ENCODE results near the gene GDF2.

GDF2 gene

GRCh38 chr10:47279276-47279675 is 43.0 kb upstream of the GDF2 start:
- no peak for ATAC-seq (ENCODE audit: insufficient read depth, low read depth)
- TF ChIP-seq EZH2 (IDR thresholded peaks at IDR 0.05; ENCODE audit: borderline replicate concordance, low read depth, low read length, severe bottlenecking): no peak
- TF ChIP-seq CTCF (IDR thresholded peaks at IDR 0.05; ENCODE audit: borderline replicate concordance, extremely low read depth, low read length, poor library complexity, severe bottlenecking): no peak
- H3K36me3 ChIP-seq (ENCODE audit: insufficient read depth, low read length): no peaks in the 10 kb centered on the region

GRCh38 chr10:47282005-47282656 is 40.1 kb upstream of the GDF2 start:
- Histone ChIP-seq H3K9me3 (ENCODE audit: insufficient read depth, low read length, severe bottlenecking) (no peaks in the 10 kb centered on the region), H3K27me3 (ENCODE audit: insufficient read depth, low read length, poor library complexity) (no peaks in the 10 kb centered on the region), H3K27ac (ENCODE audit: low read length) (no peak overlapping the region), H3K4me1 (ENCODE audit: insufficient read depth, low read length) (peaks cover 42% of the 10 kb centered on the region), H3K9ac (ENCODE audit: low read depth, low read length) (no peak overlapping the region), H4K20me1 (ENCODE audit: insufficient read depth, low read length) (no peaks in the 10 kb centered on the region), H3K79me2 (ENCODE audit: insufficient read depth, low read length) (no peaks in the 10 kb centered on the region), H3K36me3 (ENCODE audit: insufficient read depth, low read length) (no peaks in the 10 kb centered on the region), H3K4me2 (ENCODE audit: insufficient read depth, low read length) (no peak overlapping the region), H2AFZ (ENCODE audit: low read depth, low read length) (no peak overlapping the region), H3K4me3 (ENCODE audit: low read depth in 1 of 2, low read length in 2 of 2) (no peak overlapping the region)
- DNase-seq (no peak), ATAC-seq (ENCODE audit: insufficient read depth, low read depth) (no peak)
- TF ChIP-seq EZH2 (IDR thresholded peaks at IDR 0.05; ENCODE audit: borderline replicate concordance, low read depth, low read length, severe bottlenecking): no peak
- no peak for TF ChIP-seq CTCF (IDR thresholded peaks at IDR 0.05; ENCODE audit: borderline replicate concordance, extremely low read depth, low read length, poor library complexity, severe bottlenecking)

More at GRCh38 chr10:47279276-47279675, 43.0 kb upstream of the GDF2 start:
- DNase-seq: no peak
- Histone ChIP-seq H3K4me1 (ENCODE audit: insufficient read depth, low read length) (peaks cover 36% of the 10 kb centered on the region), H3K9me3 (ENCODE audit: insufficient read depth, low read length, severe bottlenecking) (no peaks in the 10 kb centered on the region), H3K27ac (ENCODE audit: low read length) (peak overlapping the region; percentile 86), H3K4me2 (ENCODE audit: insufficient read depth, low read length) (no peak overlapping the region), H3K4me3 (ENCODE audit: low read depth in 1 of 2, low read length in 2 of 2) (no peak overlapping the region), H3K27me3 (ENCODE audit: insufficient read depth, low read length, poor library complexity) (no peaks in the 10 kb centered on the region), H3K9ac (ENCODE audit: low read depth, low read length) (no peak overlapping the region), H2AFZ (ENCODE audit: low read depth, low read length) (no peak overlapping the region), H3K79me2 (ENCODE audit: insufficient read depth, low read length) (no peaks in the 10 kb centered on the region), H4K20me1 (ENCODE audit: insufficient read depth, low read length) (no peaks in the 10 kb centered on the region)

- Histone ChIP-seq H3K27me3 (ENCODE audit: insufficient read depth, low read length, poor library complexity) (no peaks in the 10 kb centered on the region), H3K79me2 (ENCODE audit: insufficient read depth, low read length) (no peaks in the 10 kb centered on the region), H2AFZ (ENCODE audit: low read depth, low read length) (no peak overlapping the region), H3K4me1 (ENCODE audit: insufficient read depth, low read length) (peaks cover 39% of the 10 kb centered on the region), H3K4me2 (ENCODE audit: insufficient read depth, low read length) (no peak overlapping the region), H4K20me1 (ENCODE audit: insufficient read depth, low read length) (no peaks in the 10 kb centered on the region), H3K4me3 (ENCODE audit: low read depth in 1 of 2, low read length in 2 of 2) (no peak overlapping the region), H3K36me3 (ENCODE audit: insufficient read depth, low read length) (no peaks in the 10 kb centered on the region), H3K9ac (ENCODE audit: low read depth, low read length) (no peak overlapping the region), H3K27ac (ENCODE audit: low read length) (no peak overlapping the region), H3K9me3 (ENCODE audit: insufficient read depth, low read length, severe bottlenecking) (no peaks in the 10 kb centered on the region)
- ATAC-seq (ENCODE audit: insufficient read depth, low read depth) (no peak), DNase-seq (no peak)
- TF ChIP-seq CTCF (IDR thresholded peaks at IDR 0.05; ENCODE audit: borderline replicate concordance, extremely low read depth, low read length, poor library complexity, severe bottlenecking): no peak
- no peak for TF ChIP-seq EZH2 (IDR thresholded peaks at IDR 0.05; ENCODE audit: borderline replicate concordance, low read depth, low read length, severe bottlenecking)
Observed at GRCh38 chr10:47282657-47283018, 39.6 kb upstream of the GDF2 start.

Data from DND-41 (cell line).